ENCODE results near the gene PPARA.

PPARA gene

GRCh38 chr22:46290121-46290842, 140.0 kb downstream of the PPARA start:
- intact Hi-C loops (cut with DNase I) = loop anchor here (10.0 kb wide), 1 partner anchor 295 kb away; no protein-coding TSS in a partner anchor
- no peak for DNase-seq

DNA sequence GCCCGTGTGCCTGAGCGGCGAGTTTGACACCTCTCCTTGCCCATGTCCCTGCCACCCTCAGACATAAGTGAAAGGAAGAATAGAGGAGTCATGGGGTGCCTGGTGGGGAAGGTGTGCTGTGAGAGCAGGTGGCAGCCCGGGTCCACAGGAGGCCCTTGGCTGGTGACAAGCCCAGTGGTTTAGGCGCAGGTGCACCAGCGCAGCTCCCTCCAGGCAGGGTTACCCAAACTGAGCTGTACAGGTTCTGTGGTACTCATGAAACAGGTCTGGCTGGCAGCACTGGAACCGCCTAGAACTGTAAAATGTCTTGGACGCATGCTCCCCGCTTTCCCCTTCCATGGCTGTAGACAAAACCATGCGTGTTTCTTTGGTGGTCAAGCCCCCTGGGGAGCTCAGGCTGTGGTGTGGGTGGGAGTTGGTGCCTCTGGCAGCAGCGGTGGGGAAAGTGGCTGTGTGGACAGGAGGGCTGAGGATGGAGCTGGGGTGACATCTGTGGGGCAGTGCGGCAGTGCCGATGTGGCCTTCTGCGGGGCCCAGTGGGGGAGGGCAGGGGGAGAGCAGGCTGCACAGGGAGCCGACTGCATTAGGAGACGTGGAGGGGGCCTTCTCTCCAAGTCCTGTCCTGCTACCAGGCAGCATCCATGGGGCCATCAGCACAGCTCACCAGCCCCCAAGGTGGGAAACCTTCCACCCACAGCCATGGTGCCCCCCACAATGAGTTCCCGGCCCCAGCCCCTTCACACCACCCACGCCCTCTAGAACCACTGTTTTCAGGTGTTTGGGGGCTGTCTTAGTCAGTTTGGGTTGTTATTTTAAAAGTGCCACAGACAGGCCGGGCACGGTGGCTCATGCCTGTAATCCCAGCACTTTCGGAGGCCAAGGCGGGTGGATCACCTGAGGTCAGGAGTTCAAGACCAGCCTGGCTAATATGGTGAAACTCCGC, 140.8 kb downstream of the PPARA start:
- DNase-seq = no peak
- intact Hi-C loops (cut with DNase I) = loop anchor here (10.0 kb wide), 1 partner anchor 296 kb away; no protein-coding TSS in a partner anchor

DNA sequence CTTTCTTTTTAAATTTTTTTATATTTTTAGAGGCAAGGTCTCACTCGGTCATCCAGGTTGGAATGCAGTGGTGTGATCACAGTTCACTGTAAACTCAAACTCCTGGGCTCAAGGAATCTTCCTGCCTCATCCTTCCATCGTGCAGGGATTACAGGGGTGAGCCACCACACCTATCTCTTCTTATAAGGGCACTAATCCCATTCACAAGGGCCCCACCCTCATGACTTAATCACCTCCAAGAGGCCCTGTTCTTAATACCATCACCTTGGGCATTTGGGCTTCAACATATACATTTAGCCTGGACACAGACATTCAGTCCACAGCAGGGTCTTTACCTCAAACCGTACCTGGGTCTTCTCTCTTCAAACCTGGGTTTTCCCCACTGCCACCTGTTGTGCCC, 141.8 kb downstream of the PPARA start:
- intact Hi-C loops (cut with DNase I) = loop anchor here (10.0 kb wide), 1 partner anchor 297 kb away; no protein-coding TSS in a partner anchor
- no peak for DNase-seq

DNA sequence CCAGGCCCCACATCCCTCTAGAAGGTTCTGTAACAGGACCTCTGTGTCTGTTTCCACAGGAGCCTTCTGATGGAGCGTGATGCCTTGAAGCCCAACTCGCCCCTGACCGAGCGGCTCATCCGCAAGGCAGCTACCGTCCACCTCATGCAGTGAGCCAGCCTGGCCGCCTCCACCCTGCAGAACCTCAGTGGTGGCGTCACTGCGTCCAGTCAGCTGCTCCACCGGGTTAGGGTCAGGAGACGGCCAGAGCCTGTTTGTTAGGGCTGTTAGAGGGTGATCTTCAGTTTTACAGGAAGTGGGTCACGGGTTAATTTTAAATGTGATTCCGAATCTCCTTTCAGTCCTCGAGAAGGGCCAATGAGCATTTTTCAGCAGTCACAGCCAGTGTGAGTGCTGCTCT, 142.4 kb downstream of the PPARA start:
- intact Hi-C loops (cut with DNase I) = loop anchor here (10.0 kb wide), 1 partner anchor 298 kb away; no protein-coding TSS in a partner anchor
- peak in 5 of 42 donors; percentile 20 to 56 (median 42) for DNase-seq

All from head of caudate nucleus (tissue), 42 donors.